Lower leg skin (tissue), 4 donors: ENCODE data around the gene OR52N4. TPM values are rescaled to one million over a fixed set of nuclear protein-coding genes. Genes with fewer than 3 reads are reported as not detected.

Experiments used
- DNase-seq, 2 donors: peaks; one replicate each; pipeline ENCODE4 v3.0.0-alpha.2; 2019; ENCODE audit warnings: low spot score in 2 of 2
- H3K4me3 ChIP-seq: fragments of 200-600 bp; sonication (generic); 2 replicates; pipeline ENCODE4 v1.5.1; 2017; ENCODE audit warnings: mild to moderate bottlenecking, low read depth; ENCODE audit not compliant: poor library complexity, severe bottlenecking
- CTCF ChIP-seq, 3 donors: fragments of 450-650 bp; IDR thresholded peaks; one replicate each; pipeline ENCODE4 v1.5.1; 2016; ENCODE audit warnings: antibody characterized with exemption in 3 of 3, mild to moderate bottlenecking in 3 of 3, moderate library complexity in 2 of 3
- POLR2A ChIP-seq, 2 donors: fragments of 450-650 bp; IDR thresholded peaks; one replicate each; pipeline ENCODE4 v1.6.1; 2016 to 2017; ENCODE audit warnings: antibody characterized with exemption in 2 of 2, mild to moderate bottlenecking in 1 of 2, moderate library complexity in 1 of 2
- WGBS, 2 donors: methylation state at CpG; one replicate each; pipeline ENCODE4 v1.1.5; 2018; 5-methylcytosine and 5-hydroxymethylcytosine counted together
- intact Hi-C: fragments of 100-400 bp; cut with DNase I; formaldehyde crosslinking; loops from one replicate; pipeline ENCODE4 v1.15.0; 2023; ENCODE audit warnings: low total_unique reads
- total RNA-seq, 4 donors: library from RNA; depleted of rRNA; stranded (reverse); fragments of >200 nt; gene quantifications; one replicate each; pipeline ENCODE4 v1.1.0, GENCODE V29; 2016

Gene OR52N4
- total RNA-seq, 4 donors from 2014 or later, result not detected

GRCh38 chr11:5722622-5723021 is 31.4 kb upstream of the OR52N4 start:
- H3K4me3 ChIP-seq, result no peak overlapping the region
- no peak for TF ChIP-seq CTCF (IDR thresholded peaks at IDR 0.05)
- TF ChIP-seq POLR2A (IDR thresholded peaks at IDR 0.05), result no peak
- DNase-seq, result no peak
- WGBS, 2 donors, result 65 to 73% methylated on average over 2 of the region's 2 CpGs
- intact Hi-C loops, result no loop called here

- no peak for DNase-seq
- H3K4me3 ChIP-seq, result no peak overlapping the region
- intact Hi-C loops, result no loop called here
- WGBS, 2 donors, result 92 to 95% methylated on average over 1 of the region's 1 CpG
- TF ChIP-seq CTCF (IDR thresholded peaks at IDR 0.05) (no peak), POLR2A (IDR thresholded peaks at IDR 0.05) (no peak)
These were observed 27.7 kb upstream of the OR52N4 start for GRCh38 chr11:5726351-5726750.

GRCh38 chr11:5727691-5728090 is 26.4 kb upstream of the OR52N4 start:
- no peak for DNase-seq
- intact Hi-C loops, result no loop called here
- WGBS, 2 donors, result 93 to 95% methylated on average over 1 of the region's 1 CpG
- no peak for TF ChIP-seq POLR2A (IDR thresholded peaks at IDR 0.05)
- no peak overlapping the region for H3K4me3 ChIP-seq

GRCh38 chr11:5736396-5736795 is 17.6 kb upstream of the OR52N4 start, which contains the start of gene OR56B1:
TSS of gene OR56B1 (plus strand) at chr11:5736448. CDS start at chr11:5736517, 69 bp downstream.
- 70% methylated on average over 1 of the region's 1 CpG for WGBS, 2 donors
- DNase-seq, result no peak
- TF ChIP-seq CTCF (IDR thresholded peaks at IDR 0.05) (no peak), POLR2A (IDR thresholded peaks at IDR 0.05) (no peak)
- no peak within 1 kb of the TSS for H3K4me3 ChIP-seq
- intact Hi-C loops, result no loop called here

- intact Hi-C loops, result no loop called here
- no peak for TF ChIP-seq POLR2A (IDR thresholded peaks at IDR 0.05)
- no peak for TF ChIP-seq CTCF (IDR thresholded peaks at IDR 0.05)
- H3K4me3 ChIP-seq, result no peak overlapping the region
- no peak for DNase-seq
These were observed 17.0 kb upstream of the OR52N4 start for GRCh38 chr11:5737091-5737490.

GRCh38 chr11:5737670-5738392 is 16.2 kb upstream of the OR52N4 start:
- intact Hi-C loops, result no loop called here
- H3K4me3 ChIP-seq, result no peak overlapping the region
- WGBS, 2 donors, result 83 to 89% methylated on average over 6 of the region's 6 CpGs
- no peak for DNase-seq
- no peak for TF ChIP-seq CTCF (IDR thresholded peaks at IDR 0.05)
- no peak for TF ChIP-seq POLR2A (IDR thresholded peaks at IDR 0.05)
